HCT116 (cell line): ENCODE data around the gene SLC9B1. TPM values are rescaled to one million over a fixed set of nuclear protein-coding genes. Genes with fewer than 3 reads are reported as not detected.

ENCODE experiments used
- ATAC-seq: fragments of 200-7000 bp; cut with Tn5 transposase; 2 replicates; pipeline ENCODE4 v1.9.1; 2020; ENCODE audit warnings: mild to moderate bottlenecking, moderate library complexity
- BruUV-seq: library from RNA; stranded (reverse); fragments of 400-500 nt; replicated peaks from 2 replicates; lab custom pipeline; 2021; lab: Mats Ljungman, UMichigan
- CTCF ChIA-PET: fragments of 300-600 bp; sonication (Branson Sonifier 250); formaldehyde crosslinking; loops from one replicate; lab custom pipeline; 2021; ENCODE audit warnings: antibody characterized with exemption; lab: Charles Lee
- POLR2A ChIA-PET: fragments of 300-600, 350-600 bp; sonication (Branson Sonifier 250); formaldehyde crosslinking; loops from one replicate; lab custom pipeline; 2021; ENCODE audit warnings: antibody characterized with exemption; lab: Charles Lee
- RAD21 ChIA-PET, 2 experiments: fragments of 300-600 bp; sonication (Branson Sonifier 250); formaldehyde crosslinking; loops; one replicate each; lab custom pipeline; 2023; ENCODE audit warnings: low total read pairs in 2 of 2; ENCODE audit not compliant: uncharacterized antibody in 2 of 2, unreplicated experiment in 2 of 2, low non-redundant PET in 1 of 2; lab: Charles Lee
- DNase-seq: peaks from one replicate; pipeline ENCODE4 v3.0.0-alpha.2; 2010; ENCODE audit warnings: low read depth, low spot score
- H2AFZ ChIP-seq: fragments of 200-600 bp; shearing (Covaris generic), sonication (generic); 2 replicates; pipeline ENCODE4 v1.6.1; 2017; ENCODE audit warnings: low read depth, mixed run types, mixed read lengths, antibody characterized with exemption, low read length; ENCODE audit not compliant: poor library complexity, severe bottlenecking
- H3K27ac ChIP-seq: 2 replicates; pipeline ENCODE4 v1.5.1; 2012; ENCODE audit warnings: low read depth, low read length
- H3K27me3 ChIP-seq: fragments of 200-600 bp; sonication (generic); 2 replicates; pipeline ENCODE4 v1.6.1; 2016; ENCODE audit warnings: mixed run types, low read length, mixed read lengths; ENCODE audit not compliant: insufficient read depth
- H3K36me3 ChIP-seq, 2 experiments: fragments of 200-500 bp in 1 of 2; fragments of 200-600 bp in 1 of 2; sonication (Bioruptor generic) in 1 of 2; sonication (generic) in 1 of 2; 2 replicates each; pipeline versions ENCODE4 v1.5.1 to v1.6.1; 2014 to 2016; ENCODE audit warnings: low read length in 2 of 2, inconsistent platforms in 1 of 2, mixed read lengths in 1 of 2, mixed run types in 1 of 2; ENCODE audit not compliant: insufficient read depth in 2 of 2, control insufficient read depth in 1 of 2
- H3K4me1 ChIP-seq, 2 experiments: fragments of 200-600 bp in 1 of 2; sonication (generic) in 1 of 2; 2 replicates each; pipeline versions ENCODE4 v1.5.1 to v1.6.1; 2012 to 2017; ENCODE audit warnings: low read length in 2 of 2, inconsistent platforms in 1 of 2, mild to moderate bottlenecking in 1 of 2, mixed read lengths in 1 of 2, mixed run types in 1 of 2, moderate library complexity in 1 of 2; ENCODE audit not compliant: insufficient read depth in 2 of 2, control insufficient read depth in 1 of 2
- H3K4me2 ChIP-seq: fragments of 200-600 bp; sonication (generic); 2 replicates; pipeline ENCODE4 v1.6.1; 2017; ENCODE audit warnings: mixed run types, low read length, mixed read lengths
- H3K4me3 ChIP-seq, 2 experiments: fragments of 200-600 bp in 1 of 2; sonication (generic) in 1 of 2; replicated peaks in 1 of 2; 2 replicates each; pipeline ENCODE4 v1.5.1; 2011 to 2016; ENCODE audit warnings: low read length in 2 of 2, control low read depth in 1 of 2, low read depth in 1 of 2, mild to moderate bottlenecking in 1 of 2, mixed read lengths in 1 of 2, mixed run types in 1 of 2
- H3K79me2 ChIP-seq: fragments of 200-600 bp; sonication (generic); 2 replicates; pipeline ENCODE4 v1.6.1; 2017; ENCODE audit warnings: mild to moderate bottlenecking, mixed run types, low read length, moderate library complexity, mixed read lengths; ENCODE audit not compliant: insufficient read depth
- H3K9ac ChIP-seq: fragments of 200-600 bp; sonication (generic); 2 replicates; pipeline ENCODE4 v1.6.1; 2016; ENCODE audit warnings: low read length, mixed read lengths
- H3K9me2 ChIP-seq: fragments of 200-600 bp; sonication (generic), shearing (Covaris generic); 2 replicates; pipeline ENCODE4 v1.6.1; 2017; ENCODE audit warnings: mixed run types, mild to moderate bottlenecking, moderate library complexity; ENCODE audit not compliant: insufficient read depth
- H3K9me3 ChIP-seq, 2 experiments: fragments of 200-500 bp in 1 of 2; fragments of 200-600 bp in 1 of 2; sonication (Bioruptor generic) in 1 of 2; sonication (generic) in 1 of 2; 2 replicates each; pipeline ENCODE4 v1.6.1; 2014 to 2017; ENCODE audit warnings: low read length in 2 of 2, mixed read lengths in 2 of 2, inconsistent platforms in 1 of 2, low read depth in 1 of 2, mild to moderate bottlenecking in 1 of 2, mixed run types in 1 of 2, moderate library complexity in 1 of 2; ENCODE audit not compliant: control insufficient read depth in 1 of 2, insufficient read depth in 1 of 2
- H4K20me1 ChIP-seq: fragments of 200-600 bp; sonication (generic), shearing (Covaris generic); 2 replicates; pipeline ENCODE4 v1.6.1; 2017; ENCODE audit warnings: mixed run types, mild to moderate bottlenecking, moderate library complexity; ENCODE audit not compliant: insufficient read depth
- CBX3 ChIP-seq: IDR thresholded peaks from 2 replicates; pipeline ENCODE4 v1.6.1; 2012; ENCODE audit warnings: low read depth
- EGR1 ChIP-seq: IDR thresholded peaks from 2 replicates; pipeline ENCODE4 v1.6.1; 2012; ENCODE audit warnings: low read depth
- EZH2 ChIP-seq: fragments of 200-600 bp; sonication (generic); IDR thresholded peaks from 2 replicates; pipeline ENCODE4 v1.6.1; 2017; ENCODE audit warnings: antibody characterized with exemption, mixed run types
- FOSL1 ChIP-seq: IDR thresholded peaks from 2 replicates; pipeline ENCODE4 v1.6.1; 2012; ENCODE audit warnings: low read depth
- POLR2A ChIP-seq: IDR thresholded peaks from 2 replicates; pipeline ENCODE4 v1.7.0; 2011; ENCODE audit warnings: borderline replicate concordance; ENCODE audit not compliant: insufficient read depth, insufficient read length; ENCODE audit errors: extremely low read depth
- POLR2AphosphoS5 ChIP-seq: IDR thresholded peaks from 2 replicates; pipeline ENCODE4 v1.6.1; 2011; ENCODE audit warnings: mild to moderate bottlenecking, low read depth, low read length, moderate library complexity
- SIN3A ChIP-seq: IDR thresholded peaks from 2 replicates; pipeline ENCODE4 v1.6.1; 2012; ENCODE audit warnings: low read depth
- SP1 ChIP-seq: IDR thresholded peaks from 2 replicates; pipeline ENCODE4 v1.6.1; 2012; ENCODE audit warnings: low read depth
- YY1 ChIP-seq: IDR thresholded peaks from 2 replicates; pipeline ENCODE4 v1.6.1; 2011; ENCODE audit warnings: low read length, low read depth, moderate library complexity, mild to moderate bottlenecking; ENCODE audit not compliant: insufficient replicate concordance; ENCODE audit errors: extremely low read depth
- ZFX ChIP-seq: fragments of 450-650 bp; IDR thresholded peaks from 2 replicates; pipeline ENCODE4 v1.6.1; 2017
- intact Hi-C: fragments of 100-400 bp; cut with micrococcal nuclease; formaldehyde crosslinking; loops from 2 replicates; pipeline ENCODE4 v1.10.0; 2022
- total RNA-seq: library from RNA; stranded (reverse); gene quantifications from one replicate; pipeline ENCODE4 v1.2.1, GENCODE V29; 2021; ENCODE audit not compliant: unreplicated experiment
- TF ChIP-seq, protein P1 (sequence below): IDR thresholded peaks from 2 replicates; pipeline ENCODE4 v1.6.1; 2011; ENCODE audit warnings: mild to moderate bottlenecking, low read length, moderate library complexity; ENCODE audit not compliant: insufficient replicate concordance; ENCODE audit errors: extremely low read depth
- TF ChIP-seq, protein P2 (sequence below): IDR thresholded peaks from 2 replicates; pipeline ENCODE4 v1.6.1; 2012

The SLC9B1 gene
- total RNA-seq, 1 experiment from 2014 or later = 0.74 TPM

DNA sequence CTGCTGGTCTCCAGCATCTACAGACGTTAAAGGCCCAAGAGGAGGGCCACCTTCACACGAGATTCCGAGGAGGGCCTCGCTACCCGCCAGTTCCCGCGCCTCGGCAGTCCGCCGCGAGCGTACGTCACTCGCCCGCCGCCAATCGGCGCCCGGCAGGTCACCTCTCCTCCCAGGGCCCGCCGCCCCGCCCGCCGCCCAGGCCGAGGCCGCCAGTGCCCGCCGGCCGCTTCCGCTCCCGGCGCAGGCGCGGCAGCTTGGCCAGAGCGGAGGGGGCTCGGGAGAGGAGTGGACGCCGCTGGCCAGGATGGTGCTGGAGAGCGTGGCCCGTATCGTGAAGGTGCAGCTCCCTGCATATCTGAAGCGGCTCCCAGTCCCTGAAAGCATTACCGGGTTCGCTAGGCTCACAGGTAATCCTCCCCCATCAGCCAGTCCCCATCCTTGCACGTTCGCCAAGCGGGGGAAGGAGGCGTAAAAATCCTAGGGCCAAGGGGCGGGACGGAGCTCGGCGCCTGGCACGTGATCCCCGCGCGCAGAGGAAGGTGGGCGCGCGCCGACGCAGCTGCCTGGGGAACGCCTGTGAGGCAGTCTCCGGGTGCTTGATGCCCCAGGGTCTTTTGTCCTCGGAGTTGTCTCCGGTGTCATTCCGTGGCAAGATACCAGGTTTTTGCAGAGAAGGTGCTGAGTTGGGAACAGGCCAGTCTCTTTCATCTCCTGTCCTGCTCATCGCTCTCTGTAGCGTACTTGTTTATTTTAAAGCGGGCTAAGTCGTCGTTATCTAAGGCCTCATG is 150.5 kb downstream of the SLC9B1 start, which contains the start of gene CISD2:
CISD2 (plus strand) TSS at position 212 of the 788 bp plus-strand sequence; CDS start at position 305, 93 bp downstream.
- RAD21 ChIA-PET = interaction anchor here in 1 of 2 experiments (1.1 kb wide), 1 partner anchor 41 kb away, joined by 5 read pairs; the partner anchor contains the start of gene UBE2D3
- TSS peak; percentile 57 for BruUV-seq
- peak; percentile 92 for ATAC-seq
- peak; percentile 51; the same call in 1 of the 2 replicates for TF ChIP-seq EGR1
- TF ChIP-seq EZH2 = no peak
- TF ChIP-seq POLR2A = peak; percentile 96
- TF ChIP-seq SP1 = peak; percentile 35
- peak; percentile 49 for TF ChIP-seq YY1
- TF ChIP-seq, protein P1, sequence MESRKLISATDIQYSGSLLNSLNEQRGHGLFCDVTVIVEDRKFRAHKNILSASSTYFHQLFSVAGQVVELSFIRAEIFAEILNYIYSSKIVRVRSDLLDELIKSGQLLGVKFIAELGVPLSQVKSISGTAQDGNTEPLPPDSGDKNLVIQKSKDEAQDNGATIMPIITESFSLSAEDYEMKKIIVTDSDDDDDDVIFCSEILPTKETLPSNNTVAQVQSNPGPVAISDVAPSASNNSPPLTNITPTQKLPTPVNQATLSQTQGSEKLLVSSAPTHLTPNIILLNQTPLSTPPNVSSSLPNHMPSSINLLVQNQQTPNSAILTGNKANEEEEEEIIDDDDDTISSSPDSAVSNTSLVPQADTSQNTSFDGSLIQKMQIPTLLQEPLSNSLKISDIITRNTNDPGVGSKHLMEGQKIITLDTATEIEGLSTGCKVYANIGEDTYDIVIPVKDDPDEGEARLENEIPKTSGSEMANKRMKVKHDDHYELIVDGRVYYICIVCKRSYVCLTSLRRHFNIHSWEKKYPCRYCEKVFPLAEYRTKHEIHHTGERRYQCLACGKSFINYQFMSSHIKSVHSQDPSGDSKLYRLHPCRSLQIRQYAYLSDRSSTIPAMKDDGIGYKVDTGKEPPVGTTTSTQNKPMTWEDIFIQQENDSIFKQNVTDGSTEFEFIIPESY = no peak
- peak; percentile 25; the same call in 1 of the 2 replicates for TF ChIP-seq CBX3
- TF ChIP-seq, protein P2, sequence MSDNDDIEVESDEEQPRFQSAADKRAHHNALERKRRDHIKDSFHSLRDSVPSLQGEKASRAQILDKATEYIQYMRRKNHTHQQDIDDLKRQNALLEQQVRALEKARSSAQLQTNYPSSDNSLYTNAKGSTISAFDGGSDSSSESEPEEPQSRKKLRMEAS = peak; percentile 95
- TF ChIP-seq FOSL1 = no peak
- TF ChIP-seq SIN3A = peak; percentile 57
- TF ChIP-seq ZFX = peak; percentile 72
- TF ChIP-seq POLR2AphosphoS5 = peak; percentile 86
- TF ChIP-seq, all 23 proteins: peak for 9
- ChIA-PET CTCF (interaction anchor here (1.0 kb wide), 1 partner anchor 248 kb away, joined by 6 read pairs; no protein-coding TSS in a partner anchor), POLR2A (interaction anchor here (0.7 to 2.9 kb wide), 6 partner anchors 11 to 43 kb away, joined by 3 to 49 read pairs (median 3); partner anchors contain the start of gene UBE2D3)
- Histone ChIP-seq H3K79me2 (peaks cover 90% of the 10 kb centered on the region), H3K27ac (peak within 1 kb of the TSS; percentile 87), H3K4me1 (peaks cover 5 to 28% of the 10 kb centered on the region in 2 experiments; a peak in 3 of 4 replicates), H3K9me2 (no peaks in the 10 kb centered on the region), H3K9me3 (no peaks in the 10 kb centered on the region), H3K4me3 (peak within 1 kb of the TSS; percentile 61 to 69), H3K9ac (peak within 1 kb of the TSS; percentile 78), H3K27me3 (no peaks in the 10 kb centered on the region), H2AFZ (no peak within 1 kb of the TSS), H3K36me3 (no peaks in the 10 kb centered on the region; a peak in 1 of 4 replicates), H4K20me1 (no peaks in the 10 kb centered on the region), H3K4me2 (peak within 1 kb of the TSS; percentile 85)
- intact Hi-C loops = loop anchor here (1.0 kb wide), 2 partner anchors 41 to 44 kb away; no protein-coding TSS in a partner anchor
- peak; percentile 82 for DNase-seq
